Measurements from ENCODE around the gene ATF4.

- TF ChIP-seq CTCF (IDR thresholded peaks at IDR 0.05; ENCODE audit: insufficient read depth, low read depth, low read length) (no peak), EZH2 (IDR thresholded peaks at IDR 0.05; ENCODE audit: insufficient read depth, low read length) (no peak)
Measured at GRCh38 chr22:39488563-39489083, 31.7 kb upstream of the ATF4 start.
